HG02981 (cell line): ENCODE measurements around the gene PRKG1.
"Not testable (repeated sequence)": the region's sequence is repeated elsewhere in the genome, so short reads cannot be mapped to it uniquely, and the experiment has no call there.

Source experiments
- ATAC-seq: cut with Tn5 transposase; IDR thresholded peaks from one replicate; pipeline ENCODE4 v1.9.1; 2021; ENCODE audit warnings: mild to moderate bottlenecking, moderate library complexity; ENCODE audit not compliant: unreplicated experiment

PRKG1 gene

GRCh38 chr10:51679841-51680240, 605.6 kb downstream of the PRKG1 start:
- ATAC-seq: no peak

- ATAC-seq: no peak
Observed at GRCh38 chr10:51683031-51683691, 608.9 kb downstream of the PRKG1 start.

GRCh38 chr10:51685768-51686167, 611.5 kb downstream of the PRKG1 start:
- no peak for ATAC-seq

GRCh38 chr10:51687296-51687695, 613.0 kb downstream of the PRKG1 start:
- ATAC-seq: no peak

GRCh38 chr10:51688826-51689225, 614.5 kb downstream of the PRKG1 start:
- not testable (repeated sequence) for ATAC-seq

- no peak for ATAC-seq
Observed at GRCh38 chr10:51689536-51689935, 615.2 kb downstream of the PRKG1 start.

GRCh38 chr10:51691135-51691534, 616.8 kb downstream of the PRKG1 start:
- ATAC-seq: no peak

- ATAC-seq: no peak
Observed at GRCh38 chr10:51694086-51694768, 619.9 kb downstream of the PRKG1 start.

GRCh38 chr10:51696251-51696650, 622.0 kb downstream of the PRKG1 start:
- ATAC-seq: no peak

GRCh38 chr10:51698473-51699063, 624.3 kb downstream of the PRKG1 start:
- no peak for ATAC-seq

GRCh38 chr10:51699145-51699474, 624.8 kb downstream of the PRKG1 start:
- ATAC-seq: peak; percentile 38

GRCh38 chr10:51699475-51700227, 625.4 kb downstream of the PRKG1 start, which contains the start of gene CSTF2T:
TSS of gene CSTF2T (minus strand) at chr10:51699595. CDS start at chr10:51699549, 46 bp downstream.
- peak; percentile 90 for ATAC-seq

GRCh38 chr10:51700228-51700817, 626.0 kb downstream of the PRKG1 start:
- ATAC-seq: no peak

GRCh38 chr10:51705774-51706173, 631.5 kb downstream of the PRKG1 start:
- no peak for ATAC-seq

GRCh38 chr10:51706225-51706624, 631.9 kb downstream of the PRKG1 start:
- no peak for ATAC-seq

- no peak for ATAC-seq
Observed at GRCh38 chr10:51707392-51707791, 633.1 kb downstream of the PRKG1 start.

- ATAC-seq: no peak
Observed at GRCh38 chr10:51707821-51708424, 633.6 kb downstream of the PRKG1 start.

GRCh38 chr10:51708609-51709008, 634.3 kb downstream of the PRKG1 start:
- ATAC-seq: no peak

- no peak for ATAC-seq
Observed at GRCh38 chr10:51709324-51709972, 635.2 kb downstream of the PRKG1 start.

- ATAC-seq: no peak
Observed at GRCh38 chr10:51711519-51711891, 637.2 kb downstream of the PRKG1 start.
